ENCODE results near the gene MLEC.

DNA sequence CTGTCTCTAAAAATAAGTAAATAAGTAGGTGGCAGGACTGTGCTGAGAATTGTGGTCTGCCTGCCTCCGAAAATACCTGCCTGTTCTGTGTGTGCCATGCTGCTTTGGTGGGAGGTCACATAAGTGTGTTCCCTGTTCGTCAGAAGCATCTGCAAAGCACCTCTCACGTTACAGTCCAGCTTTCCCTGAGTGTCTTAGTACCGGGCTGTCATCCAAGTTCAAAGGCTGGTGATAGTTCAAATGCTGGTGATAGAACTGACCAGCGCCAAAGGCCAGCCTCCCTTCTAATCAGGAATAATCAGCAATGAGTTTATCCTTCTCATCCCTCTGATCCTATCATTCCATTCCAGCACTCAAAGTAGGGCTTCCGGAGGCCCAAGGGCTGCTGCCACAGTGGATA lies 40.9 kb upstream of the MLEC start:
- TF ChIP-seq, protein P1, sequence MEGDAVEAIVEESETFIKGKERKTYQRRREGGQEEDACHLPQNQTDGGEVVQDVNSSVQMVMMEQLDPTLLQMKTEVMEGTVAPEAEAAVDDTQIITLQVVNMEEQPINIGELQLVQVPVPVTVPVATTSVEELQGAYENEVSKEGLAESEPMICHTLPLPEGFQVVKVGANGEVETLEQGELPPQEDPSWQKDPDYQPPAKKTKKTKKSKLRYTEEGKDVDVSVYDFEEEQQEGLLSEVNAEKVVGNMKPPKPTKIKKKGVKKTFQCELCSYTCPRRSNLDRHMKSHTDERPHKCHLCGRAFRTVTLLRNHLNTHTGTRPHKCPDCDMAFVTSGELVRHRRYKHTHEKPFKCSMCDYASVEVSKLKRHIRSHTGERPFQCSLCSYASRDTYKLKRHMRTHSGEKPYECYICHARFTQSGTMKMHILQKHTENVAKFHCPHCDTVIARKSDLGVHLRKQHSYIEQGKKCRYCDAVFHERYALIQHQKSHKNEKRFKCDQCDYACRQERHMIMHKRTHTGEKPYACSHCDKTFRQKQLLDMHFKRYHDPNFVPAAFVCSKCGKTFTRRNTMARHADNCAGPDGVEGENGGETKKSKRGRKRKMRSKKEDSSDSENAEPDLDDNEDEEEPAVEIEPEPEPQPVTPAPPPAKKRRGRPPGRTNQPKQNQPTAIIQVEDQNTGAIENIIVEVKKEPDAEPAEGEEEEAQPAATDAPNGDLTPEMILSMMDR (IDR thresholded peaks at IDR 0.05): no peak
- no peak for TF ChIP-seq POLR2A (IDR thresholded peaks at IDR 0.05)
